Measurements from ENCODE around the gene TRPM2. TPM values are rescaled to one million over a fixed set of nuclear protein-coding genes. Genes with fewer than 3 reads are reported as not detected.
A peak's percentile ranks its signal among the peaks of the same experiment; 100 is the strongest.
"Not testable (repeated sequence)": the region's sequence is repeated elsewhere in the genome, so short reads cannot be mapped to it uniquely, and the experiment has no call there.

TRPM2 gene
- total and polyA plus RNA-seq, 2 of the 8 experiments (the other 6 are each of a cell fraction or from before 2014, with no cell fraction given), result 0.27 to 0.28 TPM

GRCh38 chr21:44479556-44480199 lies 126.3 kb downstream of the TRPM2 start:
- H2BK120ac ChIP-seq (replicated peaks; ENCODE audit: low read depth, low read length); H3K14ac ChIP-seq (ENCODE audit: insufficient read length); H3K4me2 ChIP-seq (ENCODE audit: insufficient read depth in 1 of 2, low read depth in 2 of 2, low read length in 2 of 2); H4K91ac ChIP-seq (replicated peaks; ENCODE audit: insufficient read length, low read length); H3K79me2 ChIP-seq (ENCODE audit: control insufficient read depth in 1 of 2, insufficient read depth in 2 of 2, low read length in 2 of 2); H3K27me3 ChIP-seq (replicated peaks in 1 of 4; ENCODE audit: control insufficient read depth in 3 of 4, extremely low read depth in 1 of 4, insufficient read depth in 3 of 4, low read length in 3 of 4); H2AFZ ChIP-seq (ENCODE audit: low read length); H3K18ac ChIP-seq (ENCODE audit: extremely low read depth, low read length); H3K36me3 ChIP-seq (ENCODE audit: control insufficient read depth in 2 of 4, insufficient read depth in 4 of 4, low read length in 3 of 4); H3K9me3 ChIP-seq (ENCODE audit: insufficient read depth in 2 of 2, low read depth in 1 of 2, low read length in 1 of 2); H4K5ac ChIP-seq (ENCODE audit: insufficient read length, low read depth, low read length); H3K23ac ChIP-seq (ENCODE audit: insufficient read length); H3K79me1 ChIP-seq (ENCODE audit: low read depth, low read length); H3K23me2 ChIP-seq (ENCODE audit: low read depth, low read length); H3K56ac ChIP-seq (replicated peaks; ENCODE audit: insufficient read length, low read depth, low read length); H4K20me1 ChIP-seq (replicated peaks in 1 of 2; ENCODE audit: control insufficient read depth in 1 of 2, insufficient read depth in 2 of 2, low read length in 2 of 2); H3K4me3 ChIP-seq (ENCODE audit: extremely low read depth in 1 of 4, insufficient read depth in 2 of 4, low read depth in 3 of 4, low read length in 4 of 4); H3K27ac ChIP-seq (ENCODE audit: low read depth, low read length); H2BK20ac ChIP-seq (ENCODE audit: low read length); H2AK5ac ChIP-seq (ENCODE audit: low read depth, low read length); H3K4me1 ChIP-seq (replicated peaks in 1 of 4; ENCODE audit: control insufficient read depth in 3 of 4, insufficient read depth in 4 of 4, low read length in 3 of 4); H2BK5ac ChIP-seq (ENCODE audit: low read depth, low read length); H3K9ac ChIP-seq (replicated peaks in 1 of 4; ENCODE audit: extremely low read depth in 1 of 4, low read depth in 3 of 4, low read length in 3 of 4); H4K8ac ChIP-seq (ENCODE audit: extremely low read depth, insufficient read depth, low read length); H3K4ac ChIP-seq (replicated peaks; ENCODE audit: insufficient read length, low read depth, low read length); H2BK12ac ChIP-seq (ENCODE audit: low read depth, low read length); FAIRE-seq; H2BK15ac ChIP-seq (ENCODE audit: low read length): not testable (repeated sequence)
- ChIA-PET CTCF (ENCODE audit: partially characterized antibody) (interaction anchor here (0.6 to 2.9 kb wide), 23 partner anchors 10 to 314 kb away, joined by 3 to 20 read pairs (median 4); partner anchors contain the start of gene PFKL), POLR2A (ENCODE audit: partially characterized antibody) (interaction anchor here (0.6 to 0.7 kb wide), 2 partner anchors 141 to 178 kb away, joined by 3 read pairs; no protein-coding TSS in a partner anchor)
- WGBS, 2 experiments (ENCODE audit: extremely low coverage in 1 of 2, insufficient coverage in 1 of 2, insufficient read length in 1 of 2, insufficient replicate concordance in 2 of 2, low coverage in 1 of 2, low lambda C conversion rate in 2 of 2, missing lambda C conversion rate in 1 of 2), result 66% methylated on average over 15 of the region's 21 CpGs; no CpG with 5 or more reads in 1 of the 2 experiments
- TF ChIP-seq RAD21 (IDR thresholded peaks at IDR 0.05 in 1 of 2, conservative IDR thresholded peaks at IDR 0.05 in 1 of 2; ENCODE audit: low read depth in 2 of 2, low read length in 2 of 2) (peak; percentile 63), CTCF (IDR thresholded peaks at IDR 0.05; ENCODE audit: control extremely low read depth in 1 of 3, insufficient read depth in 1 of 3, low read depth in 1 of 3, low read length in 3 of 3) (peak; percentile 49 to 56 (median 52))
- DNase-seq (ENCODE audit: low read depth in 1 of 2, low spot score in 2 of 2), result peak in 1 of 2 experiments; percentile 80

All from H1 (cell line).